HG03575 (cell line): Measurements from ENCODE around the gene NSUN4.
A peak's percentile ranks its signal among the peaks of the same experiment; 100 is the strongest.
"Not testable (repeated sequence)": the region's sequence is repeated elsewhere in the genome, so short reads cannot be mapped to it uniquely, and the experiment has no call there.

Experiments
- ATAC-seq: cut with Tn5 transposase; IDR thresholded peaks from one replicate; pipeline ENCODE4 v1.9.1; 2021; ENCODE audit not compliant: unreplicated experiment, insufficient number of reproducible peaks, low FRiP score; ENCODE audit errors: extremely low read depth

The NSUN4 gene

DNA sequence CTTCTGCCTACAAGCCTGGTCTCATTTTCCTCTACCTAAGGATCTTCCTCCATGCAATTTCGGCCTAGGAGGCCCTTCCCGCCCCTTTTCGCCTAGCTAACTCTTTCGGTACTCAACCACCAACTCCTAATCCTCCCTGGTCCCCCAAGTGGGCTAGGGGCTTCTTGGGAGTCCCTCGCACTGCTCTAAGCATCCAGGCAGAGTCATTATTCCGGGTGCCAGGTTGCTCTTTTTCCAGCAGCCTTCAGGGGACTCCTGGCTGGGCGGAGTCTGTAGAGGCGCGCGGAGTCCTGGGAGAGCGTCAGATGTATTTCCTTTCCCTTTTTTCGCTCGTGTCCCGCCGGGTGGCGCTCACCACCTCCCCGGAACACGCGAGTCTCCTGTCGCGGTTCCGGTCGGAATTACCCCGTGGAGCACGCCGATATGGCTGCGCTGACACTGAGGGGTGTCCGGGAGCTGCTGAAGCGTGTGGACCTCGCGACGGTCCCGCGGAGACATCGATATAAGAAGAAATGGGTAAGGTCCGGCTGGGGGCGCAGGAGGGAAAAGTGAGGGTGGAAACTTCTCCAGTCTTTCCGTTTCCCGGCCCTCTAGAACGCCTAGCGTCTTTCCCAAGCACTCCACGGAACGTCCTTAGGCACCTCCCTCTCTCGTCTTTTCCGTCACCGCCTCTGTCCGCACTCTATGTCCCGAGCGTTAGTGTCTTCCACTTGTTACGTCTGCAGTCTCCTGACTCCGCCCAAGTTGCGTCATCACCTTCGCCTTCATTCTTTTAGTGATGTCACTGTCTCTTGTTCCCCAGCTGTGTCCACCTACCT is at the start of gene NSUN4:
Gene NSUN4 (plus strand): TSS at position 404 of the 818 bp plus-strand sequence. CDS start 20 bp downstream, at position 424.
- peak; percentile 48 for ATAC-seq

DNA sequence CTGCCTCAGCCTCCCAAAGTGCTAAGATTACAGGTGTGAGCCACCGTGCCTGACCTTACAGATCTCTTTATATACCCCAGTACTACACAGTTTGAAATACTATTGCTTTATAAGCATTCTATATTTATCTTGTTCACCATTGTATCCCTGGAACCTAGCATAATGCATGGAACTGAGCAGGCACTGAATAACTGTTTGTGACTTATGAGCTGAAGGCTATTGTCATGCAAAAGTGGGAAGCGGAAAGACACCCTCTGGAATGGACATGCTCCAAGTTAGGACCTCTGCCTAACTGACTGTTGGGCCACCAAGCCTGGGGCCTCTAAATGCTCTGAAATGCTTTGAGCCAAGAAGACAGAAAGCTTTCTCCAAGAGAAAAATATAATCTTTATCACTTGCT is 45.3 kb upstream of the NSUN4 start:
- ATAC-seq = no peak

DNA sequence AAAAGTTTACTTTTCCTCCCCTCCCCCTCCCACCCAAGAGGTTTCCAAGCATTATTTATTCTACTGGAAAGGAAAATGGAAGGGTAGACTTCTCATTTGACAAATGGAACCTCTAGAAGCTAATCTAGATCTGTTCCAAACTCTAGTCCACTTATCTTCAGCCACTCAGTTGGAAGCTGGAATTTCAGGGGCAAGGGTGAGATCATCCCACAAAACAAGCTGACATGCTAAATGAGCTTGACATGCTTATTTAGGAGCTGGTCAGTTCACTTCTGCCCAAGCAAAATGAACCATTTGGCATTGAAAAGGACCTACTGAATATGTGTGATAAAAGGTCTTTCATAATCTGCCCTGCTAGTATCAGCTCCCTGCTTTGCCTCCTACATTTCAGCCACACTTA is 42.2 kb upstream of the NSUN4 start:
- no peak for ATAC-seq

DNA sequence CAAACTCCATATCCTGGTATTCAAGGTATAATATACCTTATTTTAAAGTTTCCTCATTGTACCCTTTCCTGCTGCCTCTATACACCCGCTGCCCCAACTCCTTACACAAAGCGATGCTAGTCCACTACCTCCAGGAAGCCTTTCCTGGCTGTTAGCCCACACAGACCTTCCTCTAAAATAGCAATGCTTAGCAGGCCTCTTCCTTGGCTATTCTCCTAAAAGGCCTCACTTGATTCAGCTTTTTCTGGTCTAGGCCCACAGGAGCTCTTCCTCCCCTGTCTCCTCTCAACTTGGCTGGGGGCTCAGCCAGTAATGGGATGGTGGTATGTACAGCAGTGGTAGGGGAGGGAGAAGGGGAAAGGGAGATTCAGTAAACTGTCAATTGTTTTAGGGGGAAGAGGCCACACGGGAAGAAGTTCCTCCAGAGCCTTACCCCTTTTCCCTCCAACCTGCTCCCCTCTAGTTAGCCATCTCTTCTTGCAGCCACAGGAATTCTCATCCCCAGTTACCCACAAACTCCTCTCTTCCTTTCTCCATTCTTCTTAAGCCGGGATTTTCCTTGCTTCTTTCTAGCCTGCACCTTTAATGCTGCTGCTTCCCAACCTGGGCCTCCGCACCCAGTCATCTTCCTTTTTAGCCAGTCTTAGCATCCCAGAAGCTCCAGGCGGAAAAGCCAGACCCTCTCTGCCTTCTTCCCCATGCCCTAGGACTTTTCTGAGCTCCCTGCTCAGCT is 39.8 kb upstream of the NSUN4 start:
- ATAC-seq = no peak

DNA sequence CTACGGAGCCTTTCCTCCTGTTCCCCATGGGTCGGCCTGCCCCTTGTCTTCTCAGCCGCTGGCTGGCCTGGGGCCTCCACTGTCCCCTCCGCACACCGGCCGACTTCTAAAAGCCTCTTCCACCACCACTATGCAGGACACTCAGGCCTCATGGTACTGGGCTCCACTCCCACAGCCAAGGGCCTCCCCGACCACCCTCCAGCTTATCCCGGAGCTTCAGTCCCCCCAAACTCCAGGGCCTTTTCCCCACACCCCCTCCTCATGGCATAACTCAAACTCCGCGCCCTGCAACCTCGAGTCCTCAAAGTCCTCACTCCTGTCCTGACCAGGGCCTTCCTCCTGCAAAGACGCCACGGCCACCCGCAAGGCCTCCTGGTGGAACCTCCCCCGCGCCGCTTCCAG is 39.2 kb upstream of the NSUN4 start:
- no peak for ATAC-seq

DNA sequence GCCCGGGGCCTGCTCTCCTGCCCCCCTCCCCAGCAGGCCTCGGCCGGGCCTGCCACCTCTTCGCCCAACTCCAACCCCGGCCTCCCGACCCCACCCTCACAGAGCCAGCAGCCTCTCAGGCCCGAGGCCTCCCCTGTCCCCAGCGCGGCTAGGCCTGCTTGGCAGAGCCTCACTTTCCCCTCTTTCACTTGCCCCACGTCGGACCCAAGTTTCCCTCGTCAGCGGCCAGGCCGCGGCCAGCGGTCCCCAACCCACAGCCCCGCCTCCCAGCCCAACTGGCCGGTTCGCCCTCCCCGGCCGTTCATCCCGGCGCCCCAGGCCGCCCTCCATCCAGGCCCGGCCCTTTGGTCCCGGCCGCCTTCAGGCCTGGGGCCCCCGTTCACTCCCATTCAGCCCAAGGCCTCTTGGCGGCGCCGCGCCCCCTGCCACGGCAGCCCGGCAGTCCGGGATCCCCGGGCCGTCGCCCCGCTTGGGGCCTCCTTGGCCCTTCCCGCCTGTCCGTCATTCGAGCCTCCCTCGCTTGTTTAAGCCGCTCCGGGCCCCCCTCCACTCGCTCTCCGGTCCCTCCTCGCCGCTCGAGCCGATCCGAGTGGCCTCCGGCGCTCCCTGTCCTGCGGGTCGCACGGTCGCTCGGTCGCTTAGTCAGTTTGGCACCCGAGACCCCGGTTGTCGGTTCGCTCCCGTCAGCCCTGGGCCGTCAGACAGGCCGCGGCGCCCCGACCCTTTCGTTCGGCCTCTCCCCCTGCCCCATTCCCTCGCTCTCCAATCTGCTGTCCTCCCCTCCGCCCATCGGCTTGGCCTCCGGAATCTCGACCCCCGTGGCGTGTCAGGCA is 38.6 kb upstream of the NSUN4 start:
- no peak for ATAC-seq

DNA sequence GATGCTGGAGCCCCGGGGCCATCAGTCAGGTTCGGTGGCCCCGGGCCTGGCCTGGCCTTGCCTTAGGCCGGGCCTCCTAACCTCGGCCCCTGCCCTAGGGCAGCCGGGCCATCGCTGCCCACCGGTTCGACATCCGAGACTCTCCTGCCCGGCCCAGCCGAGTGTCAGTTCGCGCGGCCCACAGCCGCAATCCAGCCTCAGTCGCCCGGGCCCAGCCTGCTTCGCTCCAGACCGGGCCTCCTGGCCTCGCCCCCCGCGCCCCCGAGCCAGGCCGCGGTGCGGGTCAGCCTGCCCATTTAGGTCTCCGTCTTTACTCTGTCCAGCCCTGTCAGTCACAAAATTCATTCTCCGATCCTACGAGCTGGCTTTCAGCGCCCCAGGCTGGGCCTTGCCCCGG is 38.0 kb upstream of the NSUN4 start:
- ATAC-seq = no peak

DNA sequence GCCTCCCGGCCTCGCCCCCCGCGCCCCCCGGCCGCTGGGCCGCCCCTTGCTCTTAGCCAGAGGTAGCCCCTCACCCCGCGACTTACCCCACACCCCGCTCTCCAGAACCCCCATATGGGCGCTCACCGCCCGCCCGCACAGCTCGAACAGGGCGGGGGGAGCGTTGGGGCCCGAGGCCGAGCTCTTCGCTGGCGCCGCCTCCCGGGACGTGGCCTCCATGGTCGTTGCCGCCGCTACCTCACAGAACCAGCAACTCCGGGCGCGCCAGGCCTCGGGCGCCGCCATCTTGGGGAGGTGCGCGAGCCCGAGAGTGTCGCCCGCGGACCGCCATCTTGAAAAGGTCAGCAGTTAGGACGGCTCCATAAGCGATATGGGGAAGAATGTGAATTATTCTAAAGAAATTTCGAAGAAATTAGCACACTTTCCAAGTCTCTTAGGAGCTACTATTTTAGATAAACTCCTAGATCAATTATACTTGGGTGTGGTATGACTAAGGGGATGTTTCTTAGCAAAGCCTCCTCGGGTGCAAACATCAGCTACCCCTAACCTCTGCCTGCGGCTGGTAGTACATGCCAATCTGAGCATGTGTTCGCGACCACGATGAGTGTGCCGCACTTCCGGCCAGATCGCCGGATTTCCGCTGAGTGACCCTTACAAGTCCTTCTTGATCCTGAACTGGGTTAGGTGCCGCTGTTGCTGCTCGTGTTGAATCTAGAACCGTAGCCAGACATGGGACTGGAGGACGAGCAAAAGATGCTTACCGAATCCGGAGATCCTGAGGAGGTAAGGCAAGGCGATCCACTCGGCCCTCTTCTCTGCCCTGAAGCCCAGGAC is 37.4 kb upstream of the NSUN4 start, which contains the start of the genes LRRC41 and UQCRH:
Gene LRRC41 (minus strand): TSS at position 579 of the 834 bp plus-strand sequence. CDS start 294 bp downstream, at position 285.
Gene UQCRH (plus strand): TSS at position 661 of the 834 bp plus-strand sequence. CDS start 69 bp downstream, at position 730.
- ATAC-seq = peak; percentile 50

DNA sequence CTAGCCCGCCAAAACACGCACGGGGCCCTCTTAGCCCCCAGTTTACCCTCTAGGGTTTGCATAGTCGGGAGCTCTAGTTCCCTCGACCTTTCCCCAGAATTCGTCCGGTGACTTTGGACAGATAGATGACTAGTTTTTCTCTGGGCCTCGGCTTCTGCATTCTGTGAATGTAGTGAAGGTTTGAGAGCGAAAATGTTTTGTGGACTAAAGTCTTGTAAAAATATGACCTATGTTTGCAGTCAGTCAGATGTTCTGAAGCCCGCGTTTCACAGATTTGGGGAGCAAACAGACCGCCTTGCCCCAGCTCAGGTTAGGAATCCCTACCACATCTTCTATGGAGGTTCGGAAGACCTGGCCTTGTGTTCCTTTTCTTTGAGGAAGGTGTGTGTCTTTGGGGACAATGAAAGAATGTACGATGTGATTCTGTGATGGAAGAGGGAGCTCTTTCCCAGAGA is 36.7 kb upstream of the NSUN4 start:
- no peak for ATAC-seq

DNA sequence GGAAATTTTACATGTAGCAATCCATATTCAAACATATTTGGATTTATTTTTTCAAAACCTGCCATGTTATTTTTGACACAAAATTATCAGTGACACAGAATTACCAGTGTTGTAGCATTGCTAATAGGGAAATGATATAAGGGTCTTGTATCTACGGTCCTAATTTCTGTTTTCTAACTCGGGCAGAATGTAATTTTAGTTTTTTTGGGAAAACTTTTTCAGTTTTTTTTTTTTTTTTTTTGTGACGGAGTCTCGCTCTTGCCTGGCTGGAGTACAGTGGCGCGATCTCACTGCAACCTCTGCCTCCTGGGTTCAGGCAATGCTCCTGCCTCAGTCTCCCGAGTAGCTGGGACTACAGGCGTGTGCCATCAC is 34.5 kb upstream of the NSUN4 start:
- no peak for ATAC-seq

DNA sequence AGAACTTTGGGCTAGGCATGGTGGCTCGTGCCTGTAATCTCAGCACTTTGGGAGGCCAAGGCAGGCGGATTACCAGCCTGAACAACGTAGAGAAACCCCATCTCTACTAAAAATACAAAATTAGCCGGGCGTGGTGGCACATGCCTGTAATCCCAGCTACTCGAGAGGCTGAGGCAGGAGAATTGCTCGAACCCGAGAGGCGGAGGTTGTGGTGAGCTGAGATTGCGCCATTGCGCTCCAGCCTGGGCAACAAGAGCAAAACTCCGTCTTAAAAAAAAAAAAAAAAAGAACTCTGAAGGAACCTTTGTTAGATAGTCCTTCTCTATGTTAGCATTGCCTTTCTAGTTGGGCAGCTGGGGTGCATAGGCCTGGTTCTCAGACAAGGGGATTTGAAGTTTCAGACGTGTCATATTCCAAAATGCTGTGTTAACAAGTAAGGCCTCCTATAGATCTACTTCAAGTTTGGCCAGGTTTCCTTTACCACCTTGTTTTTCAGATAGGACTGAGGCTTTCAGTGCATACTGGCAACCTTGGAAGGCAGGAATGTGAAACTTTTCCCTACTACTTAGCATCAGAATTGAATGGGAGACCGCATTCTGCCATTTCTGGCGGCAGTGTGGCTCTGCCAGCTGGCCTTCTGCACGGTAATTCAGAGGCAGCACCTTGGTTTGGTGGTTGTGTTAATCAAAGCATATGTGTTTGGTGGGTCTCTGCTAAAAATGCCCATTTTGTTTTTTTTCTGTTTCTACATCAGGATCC is 31.0 kb upstream of the NSUN4 start:
- no peak for ATAC-seq

DNA sequence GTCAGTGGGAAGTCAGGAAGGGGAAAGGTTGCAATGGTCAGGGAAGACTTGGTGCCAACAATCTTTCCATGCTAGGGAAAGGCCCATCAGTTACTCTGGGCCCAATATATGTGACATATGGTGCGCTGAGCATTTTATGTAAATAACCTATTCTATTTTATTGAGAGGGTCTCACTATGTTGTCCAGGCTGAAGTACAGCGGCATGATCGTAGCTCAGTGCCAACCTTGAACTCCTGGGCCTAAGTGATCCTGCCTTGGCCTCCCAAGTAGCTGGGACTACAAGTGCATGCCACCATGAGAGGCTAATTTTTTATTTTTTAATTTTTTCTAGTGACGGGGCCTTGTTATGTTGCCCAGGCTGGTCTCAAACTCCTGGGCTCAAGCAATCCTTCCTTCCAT is 30.3 kb upstream of the NSUN4 start:
- ATAC-seq = no peak

DNA sequence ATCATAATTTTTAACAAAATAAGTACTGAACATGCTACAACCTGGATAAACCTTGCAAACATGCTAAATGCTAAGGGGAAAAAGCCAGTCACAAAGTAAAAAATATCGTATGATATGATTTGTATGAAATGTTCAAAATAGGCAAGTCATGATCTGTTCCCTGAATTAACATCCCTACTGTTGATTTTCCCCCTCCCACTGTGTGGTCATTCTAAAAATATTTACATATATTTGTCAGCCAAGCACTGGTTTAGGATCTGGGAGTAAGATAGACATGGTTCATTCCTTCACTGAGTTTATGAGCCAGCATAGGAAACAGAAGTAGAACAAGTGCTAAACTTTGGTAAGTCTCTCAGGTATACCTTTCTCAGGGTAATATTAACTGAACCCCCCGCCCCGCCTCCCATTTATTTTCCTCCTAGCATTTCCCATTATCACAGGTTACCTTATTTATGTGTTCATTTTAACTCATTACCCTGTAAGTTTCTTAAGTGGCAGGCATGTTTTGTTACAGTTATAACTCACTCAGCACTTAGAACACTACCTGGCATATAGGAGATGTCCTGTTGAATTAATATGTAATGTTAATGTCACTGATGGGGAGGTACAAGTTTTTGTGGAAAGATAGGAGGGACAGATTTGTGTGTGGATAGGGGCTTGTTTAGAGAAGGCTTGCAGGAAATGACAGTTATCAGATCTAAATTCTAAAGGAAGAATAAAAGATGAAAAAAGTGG is 24.8 kb upstream of the NSUN4 start:
- no peak for ATAC-seq

DNA sequence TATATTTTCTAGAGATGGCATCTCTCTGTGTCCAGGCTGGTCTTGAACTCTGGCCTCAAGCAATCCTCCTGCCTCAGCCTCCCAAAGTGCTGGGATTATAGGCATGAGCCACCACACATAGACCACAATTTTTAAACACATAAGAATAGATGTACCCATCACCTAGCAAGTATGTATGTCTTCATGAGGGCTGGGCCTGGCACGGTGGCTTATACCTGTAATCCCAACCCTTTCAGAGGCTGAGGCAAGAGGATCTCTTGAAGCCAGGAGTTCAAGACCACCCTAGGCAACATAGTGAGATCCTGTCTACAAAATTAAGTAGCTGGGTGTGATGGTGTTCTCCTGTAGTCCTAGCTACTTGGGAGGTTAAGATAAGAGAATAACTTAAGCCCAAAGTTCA is 23.3 kb upstream of the NSUN4 start:
- ATAC-seq = no peak

DNA sequence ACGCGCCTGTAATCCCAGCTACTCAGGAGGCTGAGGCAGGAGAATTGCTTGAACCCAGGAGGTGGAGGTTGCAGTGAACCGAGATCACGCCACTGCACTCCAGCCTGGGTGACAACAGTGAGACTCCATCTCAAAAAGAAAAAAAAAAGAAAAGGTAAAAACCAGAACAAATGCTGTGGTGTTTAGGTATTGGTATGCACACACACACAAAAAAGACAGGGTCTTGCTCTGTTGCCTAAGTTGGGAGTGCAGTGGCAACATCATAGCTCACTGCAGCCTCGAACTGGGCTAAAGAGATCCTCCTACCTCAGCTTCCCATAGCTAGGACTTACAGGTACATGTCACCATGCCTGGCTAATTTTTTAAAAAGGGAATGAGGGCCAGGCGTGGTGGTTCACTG is 21.3 kb upstream of the NSUN4 start:
- not testable (repeated sequence) for ATAC-seq

DNA sequence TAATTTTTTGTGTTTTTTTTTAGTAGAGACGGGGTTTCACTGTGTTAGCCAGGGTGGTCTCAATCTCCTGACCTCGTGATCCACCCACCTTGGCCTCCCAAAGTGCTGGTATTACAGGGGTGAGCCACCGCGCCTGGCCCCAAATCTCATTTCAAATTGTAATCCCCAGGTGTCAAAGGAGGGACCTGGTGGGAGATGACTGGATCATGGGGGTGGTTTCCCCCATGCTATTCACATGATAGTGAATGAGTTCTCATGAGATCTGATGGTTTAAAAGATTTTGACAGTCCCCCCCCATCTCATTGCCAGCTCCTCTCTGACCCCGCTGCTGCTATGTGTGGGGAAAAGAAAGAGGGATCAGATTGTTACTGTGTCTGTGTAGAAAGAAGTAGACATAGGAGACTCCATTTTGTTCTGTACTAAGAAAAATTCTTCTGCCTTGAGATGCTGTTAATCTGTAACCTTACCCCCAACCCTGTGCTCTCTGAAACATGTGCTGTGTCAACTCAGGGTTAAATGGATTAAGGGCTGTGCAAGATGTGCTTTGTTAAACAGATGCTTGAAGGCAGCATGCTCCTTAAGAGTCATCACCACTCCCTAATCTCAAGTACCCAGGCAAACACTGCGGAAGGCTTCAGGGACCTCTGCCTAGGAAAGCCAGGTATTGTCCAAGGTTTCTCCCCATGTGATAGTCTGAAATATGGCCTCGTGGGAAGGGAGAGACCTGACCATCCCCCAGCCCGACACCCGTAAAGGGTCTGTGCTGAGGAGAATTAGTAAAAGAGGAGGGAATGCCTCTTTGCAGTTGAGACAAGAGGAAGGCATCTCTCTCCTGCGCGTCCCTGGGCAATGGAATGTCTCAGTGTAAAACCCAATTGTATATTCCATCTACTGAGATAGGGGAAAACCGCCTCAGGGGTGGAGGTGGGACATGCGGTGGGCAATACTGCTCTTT is 20.4 kb upstream of the NSUN4 start:
- ATAC-seq = not testable (repeated sequence)
